NCI-H187 (cell line): Measurements from ENCODE around the gene NEMP1.
"Not testable (repeated sequence)": the region's sequence is repeated elsewhere in the genome, so short reads cannot be mapped to it uniquely, and the experiment has no call there.

Experiments
- DNase-seq, 2 experiments: peaks; one replicate each; lab custom pipeline; 2025; lab: John Stamatoyannopoulos, UW

NEMP1 gene

DNA sequence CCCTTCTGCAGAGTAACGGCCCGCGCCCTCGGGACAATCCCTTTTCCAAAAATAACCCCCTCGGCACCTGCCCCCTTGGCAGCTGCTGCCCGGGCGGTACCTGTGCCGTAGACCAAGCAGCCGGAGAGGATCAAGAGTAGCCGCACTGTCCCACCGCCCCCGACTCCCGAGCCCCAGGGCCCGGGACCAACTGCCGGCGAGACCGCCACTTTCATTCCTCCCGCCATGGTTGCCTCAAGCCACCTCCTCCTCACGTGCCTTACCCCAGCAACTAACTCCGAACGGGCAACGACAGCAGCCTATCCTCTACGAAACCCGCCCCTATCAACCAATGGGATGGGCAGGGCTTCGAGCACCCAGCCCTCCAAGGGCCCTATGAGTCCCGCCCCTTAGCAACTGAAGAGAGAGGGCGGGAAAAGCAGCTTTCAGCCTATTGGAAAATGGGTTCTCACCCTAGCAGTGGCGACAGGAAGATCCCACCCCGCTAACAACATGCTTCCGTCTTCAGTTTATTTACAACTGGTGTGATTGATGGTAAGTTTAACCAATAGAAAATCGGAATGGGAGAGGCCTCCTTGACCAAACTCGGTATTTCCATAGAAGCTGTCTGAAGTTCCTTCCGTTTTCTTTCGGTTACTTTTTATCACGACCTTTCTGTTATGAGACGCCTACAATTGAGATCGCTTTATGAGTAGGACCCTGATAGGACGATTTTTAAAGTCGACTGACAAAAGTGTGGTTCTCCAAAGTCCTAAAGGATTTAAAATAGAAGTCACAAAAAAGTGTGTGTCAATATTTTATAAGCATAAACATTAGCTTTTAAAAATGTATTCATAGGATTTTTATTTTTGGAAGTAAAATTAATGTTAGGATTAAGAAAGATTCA is at the start of gene NEMP1:
Gene NEMP1, minus strand, starts transcription at position 273 of the 886 bp plus-strand sequence. Its CDS starts 46 bp downstream, at position 227.
- peak; percentile 99 for DNase-seq

- DNase-seq, result peak; percentile 79 to 90
These were observed 49.3 kb upstream of the NEMP1 start, which contains the start of gene LRP1 for GRCh38 chr12:57127726-57128518. Gene LRP1, plus strand, starts transcription at chr12:57128483. Its CDS starts 482 bp downstream, at chr12:57128965.

GRCh38 chr12:57127101-57127725 is 48.6 kb upstream of the NEMP1 start:
- peak in 1 of 2 experiments; percentile 12 for DNase-seq

GRCh38 chr12:57126561-57126960 is 48.0 kb upstream of the NEMP1 start:
- DNase-seq, result no peak

DNA sequence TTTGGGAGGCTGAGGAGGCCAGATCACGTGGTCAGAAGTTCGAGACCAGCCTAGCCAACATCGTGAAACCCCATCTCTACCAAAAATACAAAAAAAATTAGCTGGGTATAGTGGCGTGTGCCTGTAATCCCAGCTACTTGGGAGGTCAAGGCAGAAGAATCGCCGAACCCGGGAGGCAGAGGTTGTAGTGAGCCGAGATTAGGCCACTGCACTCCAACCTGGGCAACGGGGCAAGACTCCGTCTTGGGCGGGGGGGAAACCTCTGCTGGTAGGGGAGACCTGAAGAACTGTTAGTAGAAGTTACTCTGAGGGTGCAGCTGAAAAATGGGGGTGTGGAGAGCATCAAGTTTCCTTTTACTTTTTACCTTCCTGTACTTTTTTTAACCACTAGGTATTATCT is 47.5 kb upstream of the NEMP1 start:
- no peak for DNase-seq

GRCh38 chr12:57124261-57124877 is 45.8 kb upstream of the NEMP1 start:
- peak; percentile 39 to 56 for DNase-seq

DNA sequence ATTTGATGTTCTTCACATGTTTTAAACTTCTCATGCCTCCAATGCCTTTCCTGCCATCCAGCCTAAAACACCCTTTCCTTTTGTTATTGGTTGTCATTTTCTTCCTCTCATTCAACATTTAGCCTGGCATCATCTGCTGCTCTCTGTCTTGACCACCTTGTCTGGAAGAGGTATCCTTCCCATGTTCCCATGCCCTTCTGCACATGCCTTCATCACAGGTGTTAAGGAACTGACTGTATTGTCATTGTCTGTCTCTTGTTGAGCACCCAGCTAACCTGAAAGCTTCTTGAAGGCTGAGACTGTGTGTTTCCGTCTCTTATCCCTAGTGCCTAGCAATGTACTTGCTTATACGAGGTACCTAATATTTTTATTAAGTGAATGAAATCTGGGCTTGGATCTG is 45.2 kb upstream of the NEMP1 start:
- no peak for DNase-seq

DNA sequence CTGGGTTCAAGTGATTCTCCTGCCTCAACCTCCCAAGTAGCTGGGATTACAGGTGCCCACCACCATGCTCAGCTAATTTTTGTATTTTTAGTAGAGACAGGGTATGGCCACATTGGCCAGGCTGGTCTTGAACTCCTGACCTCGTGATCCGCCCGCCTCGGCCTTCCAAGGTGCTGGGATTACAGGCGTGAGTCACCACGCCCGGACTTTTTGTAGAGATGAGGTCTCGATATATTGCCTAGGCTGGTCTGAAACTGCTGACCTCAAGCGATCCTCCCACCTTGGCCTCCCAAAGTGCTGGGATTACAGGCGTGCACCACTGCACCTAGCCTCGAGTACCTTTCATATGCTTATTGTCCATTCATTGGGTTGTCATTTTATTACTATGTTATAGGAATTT is 42.1 kb upstream of the NEMP1 start:
- DNase-seq, result not testable (repeated sequence)

DNA sequence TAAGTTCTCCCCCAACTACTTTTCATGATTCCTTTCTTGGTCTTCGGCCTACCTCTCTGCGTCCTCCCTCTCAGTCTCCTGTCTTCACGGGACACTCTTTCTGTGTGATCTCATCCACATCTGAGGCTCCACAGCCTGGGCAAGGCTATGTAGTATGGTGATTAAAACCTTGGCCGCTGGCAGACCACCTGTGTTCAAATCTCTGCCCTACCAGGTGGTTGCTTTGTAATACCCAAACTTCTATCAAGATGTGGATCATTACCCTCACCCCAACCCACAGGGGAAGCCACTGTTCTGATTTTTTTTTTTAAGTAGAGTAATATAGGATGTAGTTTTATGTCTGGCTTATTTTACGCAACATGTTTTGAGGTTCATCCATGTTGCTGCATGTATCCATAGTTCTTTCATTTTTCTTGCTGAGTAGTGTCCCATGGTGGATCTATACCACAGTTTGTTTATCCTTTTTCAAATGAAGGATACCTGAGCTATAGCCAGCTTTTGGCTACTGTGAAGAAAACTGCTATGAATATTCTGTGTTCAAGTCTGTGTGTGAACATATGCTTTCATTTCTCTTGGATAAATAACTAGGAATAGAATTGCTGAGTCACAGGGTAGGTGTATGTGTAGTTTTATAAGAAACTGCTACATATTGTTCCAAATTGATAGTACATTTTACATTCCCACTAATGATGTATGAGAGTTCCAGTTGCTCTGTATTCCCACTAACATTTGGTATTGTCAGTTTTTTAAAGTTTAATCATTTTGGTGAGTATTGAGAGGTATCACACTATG is 40.9 kb upstream of the NEMP1 start:
- DNase-seq, result no peak

- no peak for DNase-seq
These were observed 40.2 kb upstream of the NEMP1 start for GRCh38 chr12:57118711-57119271.

- no peak for DNase-seq
These were observed 38.1 kb upstream of the NEMP1 start for GRCh38 chr12:57116580-57117281.

- no peak for DNase-seq
These were observed 34.1 kb upstream of the NEMP1 start for GRCh38 chr12:57112492-57113294.

DNA sequence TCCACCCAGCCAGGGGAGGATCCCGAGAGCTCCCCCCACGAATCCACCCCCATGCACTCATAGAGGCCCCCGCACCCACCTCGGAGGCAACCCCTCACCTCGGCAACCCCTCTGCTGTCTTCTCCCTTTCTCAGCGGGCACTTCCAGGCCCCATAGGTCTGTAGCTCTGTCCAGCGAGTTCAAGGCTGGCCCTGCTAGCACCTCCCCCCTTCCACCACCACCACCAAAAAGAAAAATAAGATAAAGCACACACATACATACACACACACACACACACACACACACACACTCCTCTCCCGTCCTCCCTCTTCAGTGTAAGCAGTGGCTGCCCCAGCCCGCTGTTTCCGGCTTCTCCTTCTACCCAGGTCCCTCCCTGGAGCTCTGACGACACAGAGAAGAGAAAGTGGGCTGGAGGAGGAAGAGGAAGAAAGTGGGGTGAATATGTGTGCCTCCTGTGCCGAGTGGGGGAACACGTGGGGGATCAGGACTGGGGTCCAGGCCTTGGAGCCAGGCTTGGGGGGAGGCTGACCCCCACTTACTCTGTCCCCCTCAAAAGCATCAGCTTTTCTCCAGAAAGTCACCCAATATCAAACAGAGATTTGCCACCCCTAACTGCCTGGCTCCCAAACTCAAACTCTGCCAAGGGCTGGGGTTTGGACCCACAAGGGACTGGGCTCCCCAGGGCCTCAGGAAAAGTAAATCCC is 32.6 kb upstream of the NEMP1 start, which contains the start of gene STAT6:
Gene STAT6, minus strand, starts transcription at position 332 of the 704 bp plus-strand sequence. CDS start 3,084 bp downstream, outside the sequence.
- DNase-seq, result no peak

DNA sequence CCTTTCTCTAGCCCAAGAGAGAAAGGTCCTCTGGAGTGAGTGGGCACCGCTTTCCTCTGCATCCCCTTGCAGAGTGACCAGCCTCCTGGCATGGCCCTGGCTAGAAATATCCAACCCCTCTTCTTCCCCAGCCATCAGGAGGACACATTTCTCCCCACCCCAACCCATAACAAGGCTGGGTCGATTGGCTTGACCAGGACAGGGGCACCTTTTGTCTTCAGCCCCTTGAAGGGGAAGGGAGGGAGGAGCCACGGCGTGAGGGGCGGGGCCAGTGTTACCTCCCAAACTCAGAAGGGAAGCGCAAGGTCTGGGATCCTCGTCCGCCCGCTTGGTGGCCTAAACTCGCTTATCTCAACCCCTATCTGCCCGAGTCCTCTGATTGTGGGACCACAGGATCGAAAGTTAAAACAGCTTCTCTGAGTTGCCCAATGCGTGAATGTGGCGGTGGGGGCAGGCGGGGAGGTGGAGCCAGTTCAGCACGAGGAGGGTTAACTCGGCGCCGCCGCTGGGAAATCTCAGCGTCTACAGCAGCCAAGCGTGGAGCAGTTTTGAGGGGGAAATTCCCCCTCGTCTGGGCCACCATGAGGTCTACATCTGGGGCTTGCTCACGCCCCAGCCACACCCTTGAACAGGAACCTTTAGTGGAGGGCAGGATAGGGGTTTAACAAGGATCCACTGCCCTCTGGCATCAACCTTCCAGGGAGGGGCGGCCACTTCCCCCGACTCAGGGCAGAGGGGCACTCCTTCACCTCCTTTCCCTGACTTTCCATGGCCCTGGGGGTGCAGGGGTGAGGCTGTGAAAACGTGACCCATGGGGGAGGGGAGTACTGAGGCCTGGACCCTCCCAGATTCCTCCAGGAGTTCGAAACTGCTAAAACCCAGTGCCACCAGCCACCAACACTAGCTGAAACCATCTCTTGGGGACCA is 31.8 kb upstream of the NEMP1 start:
- DNase-seq, result peak in 1 of 2 experiments; percentile 26

- no peak for DNase-seq
These were observed 30.9 kb upstream of the NEMP1 start for GRCh38 chr12:57109207-57110103.

DNA sequence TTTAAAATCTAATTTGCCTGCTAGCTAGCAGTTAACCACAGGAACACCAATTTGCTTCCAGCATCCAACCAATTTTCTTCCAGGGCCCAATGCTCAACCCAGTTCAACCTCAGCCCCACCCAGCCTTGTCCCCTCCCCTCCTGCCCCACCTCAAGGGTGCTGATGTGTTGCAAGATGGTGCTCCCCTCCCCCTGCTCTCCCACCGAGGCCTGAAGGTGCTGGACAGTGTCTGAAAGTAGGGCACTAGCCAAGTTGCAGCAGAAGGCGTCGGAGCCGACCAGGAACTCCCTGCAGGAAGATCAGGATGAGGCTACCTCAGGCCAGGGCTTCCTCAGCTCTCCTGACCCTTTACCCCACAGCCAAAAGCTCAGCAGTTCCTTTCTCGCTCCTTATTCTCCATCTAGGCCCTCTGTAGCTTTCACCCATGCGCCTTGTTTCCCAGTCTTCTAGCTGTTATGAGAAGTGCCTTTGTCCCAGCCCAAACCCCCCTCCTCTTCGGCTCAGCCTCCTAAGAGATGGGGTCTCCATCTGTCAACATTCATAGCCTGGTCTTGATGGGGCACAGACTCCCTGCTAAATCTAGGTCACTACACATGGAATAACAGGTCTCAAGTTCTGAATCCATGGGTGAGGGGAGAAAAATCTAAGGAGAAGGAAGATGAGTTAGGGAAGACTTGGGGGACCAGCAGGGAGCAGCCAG is 29.0 kb upstream of the NEMP1 start:
- DNase-seq, result no peak
